GM18858 (cell line): ENCODE results near the gene ALG14.
"Not testable (repeated sequence)": the region's sequence is repeated elsewhere in the genome, so short reads cannot be mapped to it uniquely, and the experiment has no call there.

ENCODE experiments used
- ATAC-seq: cut with Tn5 transposase; IDR thresholded peaks from one replicate; pipeline ENCODE4 v1.9.1; 2021; ENCODE audit not compliant: unreplicated experiment

Gene ALG14

DNA sequence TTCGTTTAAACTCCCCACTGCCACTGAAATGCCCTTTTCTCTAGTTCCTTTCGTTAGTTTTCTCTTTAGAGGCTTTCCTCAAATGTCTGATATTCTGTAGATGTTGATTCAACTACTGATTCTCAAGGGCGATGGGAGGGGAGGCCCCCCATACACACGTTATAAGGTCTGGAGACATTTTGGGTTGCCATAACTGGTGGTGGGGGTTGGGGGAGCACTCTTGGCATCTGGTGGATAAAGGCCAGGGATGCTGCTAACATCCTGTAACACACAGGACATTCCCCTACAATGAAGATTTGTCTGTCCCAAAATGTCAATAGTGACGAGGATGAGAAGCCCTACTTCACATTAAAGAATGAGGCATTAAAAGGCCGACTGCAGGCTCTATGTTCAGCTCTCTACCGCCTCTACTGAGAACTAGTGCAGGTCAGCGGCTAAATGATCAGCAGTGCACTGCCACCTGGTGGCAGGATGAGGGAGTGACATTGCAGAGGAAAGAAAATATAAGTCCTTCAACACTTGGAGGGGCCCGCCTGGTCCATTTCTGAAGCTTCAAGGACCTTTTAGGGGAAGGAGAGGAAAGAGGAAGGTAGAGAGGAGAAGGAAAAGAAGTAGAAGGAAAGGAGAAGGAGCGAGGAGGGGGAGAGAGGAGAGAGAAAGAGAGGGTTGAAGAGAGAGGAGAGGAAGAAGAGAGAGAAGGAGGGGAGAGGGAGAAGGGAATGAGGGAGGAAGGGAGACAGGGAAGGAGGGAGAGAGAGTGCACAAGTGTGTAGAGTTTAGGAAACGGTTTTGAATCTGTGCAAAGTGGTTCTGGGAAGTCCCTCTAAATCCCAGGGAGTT, 29.4 kb downstream of the ALG14 start:
- peak; percentile 95 for ATAC-seq

DNA sequence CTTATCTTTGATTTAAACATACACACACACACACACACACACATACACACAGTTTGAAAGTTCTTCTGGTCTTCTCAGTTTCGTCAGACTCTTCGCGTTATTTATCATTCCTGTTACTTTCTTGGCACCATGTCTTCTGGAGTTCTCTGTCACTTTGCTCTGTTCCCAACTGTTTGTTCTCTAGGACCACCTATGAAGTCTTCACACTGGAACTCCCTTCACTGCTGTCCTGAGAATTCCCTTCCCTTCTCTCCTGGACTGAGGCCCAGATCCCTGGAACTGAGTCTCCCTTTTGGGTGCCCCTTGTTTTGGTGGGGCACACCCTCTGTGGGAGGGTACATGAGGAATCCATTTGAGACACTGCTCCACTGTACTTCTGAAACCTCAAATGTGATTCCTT, 30.5 kb downstream of the ALG14 start:
- no peak for ATAC-seq

DNA sequence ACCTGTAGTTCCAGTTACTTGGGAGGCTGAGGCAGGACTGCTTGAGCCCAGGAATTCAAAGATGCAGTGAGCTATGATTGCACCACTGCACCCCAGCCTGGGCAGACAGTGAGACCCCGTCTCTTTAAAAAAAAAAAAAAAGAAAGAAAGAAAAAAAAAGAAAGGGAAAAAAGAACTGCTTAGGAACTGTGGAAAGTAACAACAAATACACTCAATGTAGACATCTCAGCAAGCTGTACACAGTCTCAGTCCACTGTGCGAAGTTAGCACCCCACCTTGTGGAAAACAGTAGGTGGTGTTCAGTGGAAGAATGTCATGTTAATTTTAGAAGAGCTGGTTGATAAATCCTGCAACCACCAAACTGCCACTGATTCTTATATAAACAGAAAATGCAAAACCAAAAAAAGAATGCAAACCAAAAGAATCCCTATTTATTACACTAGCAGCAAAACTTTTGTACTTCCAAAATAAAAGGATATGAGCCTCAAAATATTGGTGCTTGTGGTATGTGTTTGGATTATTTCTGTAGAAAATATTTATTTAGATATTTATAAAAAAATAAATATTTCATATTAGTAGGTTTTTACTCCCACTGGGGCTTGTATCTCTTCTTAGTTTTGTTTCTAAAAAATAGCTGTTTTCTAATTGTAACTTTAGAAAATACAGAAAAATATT, 31.1 kb downstream of the ALG14 start:
- ATAC-seq, result peak; percentile 48

DNA sequence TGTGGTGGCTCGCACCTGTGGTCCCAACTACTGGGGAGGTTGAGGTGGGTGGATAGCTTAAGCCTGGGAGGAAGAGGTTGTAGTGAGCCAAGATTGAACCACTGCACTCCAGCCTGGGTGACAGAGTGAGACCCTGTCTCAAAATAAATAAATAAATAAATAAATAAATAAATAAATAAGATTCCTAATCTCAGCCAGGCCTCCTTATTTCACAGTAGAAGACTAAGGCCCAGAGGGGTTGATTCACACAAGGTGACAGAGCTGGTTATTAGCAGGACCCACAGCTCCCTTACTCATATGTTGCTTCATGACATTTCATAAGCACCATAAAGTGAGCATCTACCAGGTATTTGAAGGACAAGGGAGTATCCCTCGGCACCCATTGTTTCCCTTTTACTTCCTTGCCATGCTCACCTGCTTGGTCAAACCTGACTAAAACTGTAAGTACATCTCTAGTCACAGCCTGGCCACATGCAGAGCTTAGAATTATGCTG, 32.7 kb downstream of the ALG14 start:
- ATAC-seq, result no peak

DNA sequence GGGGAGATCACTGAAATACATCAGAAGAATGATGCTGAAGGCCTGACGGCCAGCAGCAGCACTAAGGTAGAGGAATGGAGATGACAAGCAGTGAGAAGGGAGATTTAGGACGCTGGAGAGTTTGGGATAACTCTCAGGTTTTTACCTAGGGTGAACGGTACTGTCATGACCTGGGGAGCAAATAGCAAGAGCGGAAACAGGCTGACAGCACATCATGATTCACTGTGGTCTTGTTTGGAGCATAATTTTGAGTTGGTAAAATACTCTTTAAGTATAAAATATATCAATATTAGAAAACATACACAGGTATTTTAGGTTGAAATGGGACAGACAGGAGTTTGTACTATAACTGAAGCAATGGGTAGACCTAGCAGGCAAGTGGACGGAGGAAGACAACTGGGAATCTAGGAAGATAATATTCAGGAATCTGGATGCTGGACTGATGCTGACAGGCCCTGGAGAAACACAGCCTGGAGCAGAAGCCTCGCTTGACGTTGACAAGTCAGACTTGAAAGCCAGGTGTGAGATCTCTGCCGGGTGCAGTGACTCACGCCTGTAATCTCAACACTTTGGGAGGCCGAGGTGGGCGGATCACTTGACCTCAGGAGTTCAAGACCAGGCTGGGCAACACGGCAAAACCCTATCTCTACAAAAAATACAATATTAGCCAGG, 33.3 kb downstream of the ALG14 start:
- ATAC-seq, result no peak

DNA sequence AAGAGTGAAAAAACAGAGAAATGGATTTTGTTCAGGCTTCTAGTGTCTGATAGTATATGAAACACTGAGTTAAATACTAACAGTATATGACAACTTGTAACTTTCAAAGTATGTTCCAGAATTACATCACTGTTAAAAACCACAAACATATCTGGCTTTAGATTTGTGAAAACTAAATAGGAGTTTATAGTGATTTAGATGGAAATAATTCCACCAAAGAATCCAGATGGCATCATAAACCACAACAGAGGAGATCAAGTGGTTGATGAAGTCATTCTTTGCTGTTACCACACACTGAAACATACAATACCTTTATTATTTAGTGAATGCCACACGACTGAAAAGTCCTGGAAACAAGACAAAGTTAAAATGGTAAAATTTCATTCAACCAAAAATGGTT, 37.2 kb downstream of the ALG14 start:
- ATAC-seq, result no peak

DNA sequence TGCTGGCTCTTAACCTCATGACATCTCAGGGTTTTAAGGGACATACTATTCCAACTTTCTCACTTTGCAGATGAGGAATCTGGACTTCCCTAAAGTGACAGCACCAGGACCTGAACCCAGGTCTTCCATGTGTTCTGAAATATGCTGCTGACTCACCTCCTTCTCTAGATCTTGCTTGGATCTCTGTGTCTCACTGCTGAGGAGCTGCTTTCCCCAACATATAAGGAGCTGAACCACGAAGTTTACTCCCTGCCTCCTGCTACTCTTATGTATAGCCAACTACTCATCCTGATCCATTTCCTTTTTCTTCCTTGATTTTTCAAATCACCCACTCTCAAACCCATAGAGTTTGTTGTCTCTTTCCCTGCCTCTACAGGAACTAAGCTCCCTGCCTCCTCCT, 38.2 kb downstream of the ALG14 start:
- ATAC-seq, result no peak

DNA sequence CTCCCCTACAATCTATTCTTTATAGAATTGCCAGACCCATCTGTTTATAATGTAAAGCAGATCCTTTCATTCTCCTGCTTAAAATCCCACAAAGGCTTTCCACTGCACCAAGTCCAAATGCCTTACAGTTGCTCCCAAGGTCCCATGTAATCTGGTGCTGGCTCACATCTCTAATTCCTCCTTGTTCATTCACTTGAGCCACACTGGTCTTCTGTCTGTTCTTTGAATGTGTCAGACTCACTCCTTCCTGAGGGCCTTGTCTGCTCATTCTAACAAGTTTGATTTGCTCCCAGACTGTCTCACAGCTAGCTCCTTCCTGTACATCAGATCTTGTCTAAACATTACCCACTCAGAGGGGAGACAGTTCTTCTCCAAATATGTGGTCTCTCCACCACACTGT, 38.9 kb downstream of the ALG14 start:
- no peak for ATAC-seq

DNA sequence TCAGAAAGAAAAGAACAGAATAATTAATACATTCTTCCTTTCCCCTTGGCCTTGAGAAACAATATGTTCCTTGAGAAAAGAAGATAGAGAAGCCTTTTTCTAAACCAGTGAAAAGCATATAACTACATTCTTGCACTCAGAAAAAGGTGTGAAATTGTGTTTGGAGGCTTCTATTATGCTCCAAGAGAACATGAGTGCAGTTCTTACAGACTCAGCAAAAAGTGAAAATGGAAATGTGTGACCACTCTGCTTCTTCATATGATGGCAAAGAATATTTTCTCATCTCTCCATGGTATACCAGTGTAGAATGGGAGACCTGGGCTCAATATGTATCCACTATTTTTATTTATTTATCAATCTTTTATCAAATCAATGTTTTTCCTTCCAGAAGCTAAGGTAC, 43.2 kb downstream of the ALG14 start:
- ATAC-seq, result no peak

DNA sequence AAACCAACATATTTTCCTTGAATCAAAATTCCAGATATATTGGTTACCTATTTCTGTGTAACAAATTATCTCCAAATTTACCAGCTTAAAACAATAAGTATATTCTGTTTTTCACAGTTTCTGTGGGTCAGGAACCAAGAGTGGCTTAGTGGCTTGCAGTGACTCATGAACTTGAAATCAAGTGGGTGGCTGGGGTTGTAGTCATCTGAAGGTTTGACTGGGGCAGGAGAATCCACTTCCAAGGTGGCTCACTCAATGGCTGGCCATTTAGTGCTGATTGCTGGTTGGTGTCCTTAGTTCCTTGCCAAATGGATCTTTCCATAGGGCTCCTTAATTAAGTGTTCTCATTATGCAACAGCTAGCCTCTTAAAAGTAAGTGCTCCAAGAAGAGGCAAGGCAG, 43.8 kb downstream of the ALG14 start:
- ATAC-seq, result no peak

DNA sequence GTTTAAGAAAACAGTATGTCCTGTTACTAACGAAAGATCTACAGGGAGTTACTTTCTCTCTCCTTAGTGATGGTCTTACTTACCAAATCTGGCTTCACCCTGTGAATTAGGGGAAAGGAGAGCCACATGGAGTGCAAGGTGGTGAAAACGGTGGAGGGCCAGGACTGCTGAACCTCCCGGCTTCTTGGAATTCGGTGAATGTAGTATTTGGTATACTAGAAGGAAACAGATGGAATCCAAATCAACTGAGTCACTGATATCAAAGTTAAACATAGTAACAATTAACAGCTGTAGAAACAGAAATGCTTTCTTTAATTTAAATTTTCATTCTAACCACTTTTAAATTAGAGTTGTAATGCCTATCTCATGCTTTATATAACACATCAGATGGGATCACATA, 45.7 kb downstream of the ALG14 start:
- no peak for ATAC-seq

DNA sequence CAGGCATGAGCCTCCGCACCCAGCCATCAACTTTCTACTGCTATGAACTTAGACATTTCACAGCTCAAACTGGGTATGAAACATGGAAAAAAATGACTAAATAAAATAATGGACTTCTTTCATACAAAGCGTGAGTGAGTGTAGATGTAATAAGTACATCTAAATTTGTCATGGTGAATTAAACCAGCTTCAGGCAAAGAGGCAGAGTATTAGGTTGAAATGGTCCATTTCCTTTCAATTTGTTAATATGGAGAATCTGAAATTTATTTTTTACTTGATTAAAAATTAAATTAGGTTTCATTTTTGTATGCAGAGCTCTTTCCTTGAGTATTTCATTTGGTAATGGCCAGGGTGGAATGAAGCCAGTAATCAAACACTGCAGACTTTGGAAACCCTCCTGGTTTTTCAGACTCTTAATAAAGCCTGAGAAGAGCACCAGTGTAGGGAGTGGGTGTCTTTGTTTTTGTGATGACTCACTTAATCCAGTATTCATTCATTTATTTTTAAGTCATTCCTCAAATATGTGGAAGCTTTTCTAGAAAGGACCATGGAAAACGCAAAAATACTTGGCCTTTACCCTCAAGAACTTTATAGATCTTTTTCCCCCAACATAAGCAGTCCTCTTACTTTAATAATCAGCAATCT, 49.2 kb downstream of the ALG14 start:
- ATAC-seq, result no peak

DNA sequence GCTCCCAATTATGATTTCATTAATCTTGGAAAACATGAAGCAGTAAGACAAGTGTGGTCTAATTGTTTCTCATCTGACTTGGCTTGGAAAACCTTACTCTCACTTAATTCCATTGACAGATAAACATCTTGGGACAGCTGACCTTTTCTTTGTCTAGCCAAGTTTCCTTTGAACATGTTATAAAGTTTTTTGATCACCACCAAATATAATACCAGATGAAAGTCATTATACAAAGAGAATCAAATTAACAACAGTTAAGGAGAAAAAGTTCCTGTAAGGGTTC, 50.2 kb downstream of the ALG14 start:
- no peak for ATAC-seq

DNA sequence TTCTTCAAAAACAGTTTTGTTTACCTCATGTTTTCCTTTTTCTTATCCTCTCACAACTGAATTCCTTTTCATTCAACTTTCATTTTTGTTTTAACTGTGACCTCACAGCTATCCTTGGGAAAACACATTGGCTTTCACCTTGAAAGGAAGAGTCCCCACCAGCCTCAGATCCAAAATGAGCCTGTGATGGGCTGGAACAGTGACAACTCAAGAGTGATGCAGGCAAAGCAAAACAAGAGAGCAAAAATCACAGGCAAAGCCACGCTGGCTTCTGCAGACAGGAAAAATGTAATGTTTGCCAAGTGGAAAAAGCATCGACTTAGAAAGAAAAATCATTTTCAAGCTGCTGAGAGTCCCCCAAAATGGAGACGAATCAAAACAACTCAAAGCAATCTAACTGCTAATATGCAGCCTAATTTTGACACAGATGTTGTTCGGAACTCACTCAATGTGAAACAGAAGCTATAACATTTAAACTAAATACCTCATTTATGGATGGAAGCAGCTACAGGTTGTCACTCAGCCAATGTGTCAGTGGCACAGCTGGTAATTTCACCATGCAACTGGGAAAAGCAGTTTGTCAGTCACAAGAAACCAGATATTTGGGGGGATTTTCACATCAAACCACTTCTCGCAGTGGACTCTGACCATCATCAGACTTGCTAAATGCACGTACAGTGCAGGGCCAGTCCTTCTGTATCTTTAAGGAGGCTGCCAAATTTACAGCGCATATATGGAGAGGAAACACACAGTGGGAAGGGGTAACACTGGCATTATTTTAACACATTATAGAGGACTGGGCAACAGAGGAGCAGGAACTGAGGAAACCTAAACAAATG, 50.7 kb downstream of the ALG14 start:
- ATAC-seq, result no peak

DNA sequence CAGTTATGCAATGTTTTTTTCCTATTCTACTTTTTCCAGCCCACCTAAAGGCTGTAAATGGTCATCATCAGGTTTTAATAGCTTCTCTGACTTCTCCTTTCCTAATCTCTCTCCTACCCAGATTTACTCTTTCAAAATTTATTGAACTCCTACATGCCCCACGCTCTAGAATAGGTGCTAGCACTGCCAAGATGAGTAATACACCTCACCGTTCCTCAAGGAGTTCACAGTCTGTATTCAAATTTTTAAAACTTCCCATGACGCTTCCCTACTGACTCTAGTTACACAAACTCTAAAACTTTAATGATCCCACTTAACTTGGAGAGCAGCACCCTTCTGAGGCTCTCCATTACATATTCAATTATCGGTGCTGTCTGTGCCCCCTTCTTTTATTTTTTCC, 51.6 kb downstream of the ALG14 start:
- no peak for ATAC-seq

DNA sequence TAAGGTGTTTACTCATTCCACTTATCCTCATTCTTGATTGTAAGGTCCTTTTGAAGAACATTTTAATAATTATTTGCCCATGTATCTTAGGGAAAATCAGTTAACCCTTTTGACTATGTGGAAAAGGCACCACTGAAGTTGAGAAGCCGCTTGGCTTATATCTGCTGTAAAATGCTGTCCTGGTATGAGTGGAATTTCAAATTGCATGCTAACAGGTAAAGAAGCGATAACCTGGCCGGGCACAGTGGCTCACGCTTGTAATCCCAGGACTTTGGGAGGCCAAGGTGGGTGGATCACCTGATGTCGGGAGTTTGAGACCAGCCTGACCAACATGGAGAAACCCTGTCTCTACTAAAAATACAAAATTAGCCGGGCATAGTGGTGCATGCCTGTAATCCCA, 53.3 kb downstream of the ALG14 start:
- not testable (repeated sequence) for ATAC-seq

DNA sequence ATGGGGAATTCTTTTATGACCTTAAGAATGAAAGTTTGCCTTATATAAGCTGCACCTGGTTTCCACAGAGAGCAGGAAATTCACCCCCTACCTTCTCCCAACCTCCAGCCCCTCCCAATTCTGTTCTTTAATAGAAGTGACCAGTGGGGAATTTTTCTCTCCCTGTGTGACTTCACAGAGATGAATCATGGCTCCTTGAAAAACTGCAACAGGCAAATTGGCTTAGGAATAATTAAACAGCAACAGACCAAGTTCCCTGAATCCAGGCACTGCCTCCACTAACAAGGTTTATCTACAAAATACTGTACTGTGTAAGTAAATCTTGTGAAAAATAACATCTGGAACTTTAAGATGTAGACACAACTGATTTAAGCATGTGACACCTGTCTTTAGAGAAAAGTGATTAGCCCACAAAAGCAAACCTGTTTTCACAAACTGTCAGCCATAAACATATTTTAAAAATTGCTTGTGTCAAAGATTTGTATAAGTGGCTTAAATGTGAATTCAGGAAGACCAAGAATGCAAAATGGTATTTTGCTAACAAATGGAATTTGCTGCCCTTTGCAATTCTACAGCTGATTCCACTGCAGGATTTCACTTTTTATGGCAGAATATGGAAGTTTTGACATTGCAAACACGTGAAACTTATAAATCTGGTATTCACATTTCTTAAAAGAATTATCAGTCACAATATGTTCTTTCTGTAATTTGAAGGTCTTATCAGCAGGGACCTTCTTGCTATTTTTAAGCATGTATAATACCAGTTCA, 54.0 kb downstream of the ALG14 start:
- no peak for ATAC-seq

DNA sequence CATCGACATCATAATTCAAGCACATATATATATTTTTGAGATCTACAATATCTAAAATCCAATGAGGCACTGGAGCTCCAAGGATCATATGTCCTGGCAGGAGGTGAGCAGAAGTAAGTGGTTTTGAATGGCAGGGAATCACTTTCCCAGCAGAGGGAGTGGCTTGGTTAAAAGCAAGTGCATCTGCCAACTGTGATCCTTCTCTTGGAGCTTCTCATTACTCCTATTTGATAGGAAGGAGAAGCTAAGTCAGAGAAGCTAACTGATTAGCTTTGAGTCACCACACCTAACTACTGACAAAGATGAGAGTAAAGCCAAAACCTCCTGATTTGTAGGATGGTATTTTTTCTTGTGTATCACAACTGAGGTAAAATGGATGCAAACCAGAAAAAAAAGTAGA, 55.0 kb downstream of the ALG14 start:
- no peak for ATAC-seq

DNA sequence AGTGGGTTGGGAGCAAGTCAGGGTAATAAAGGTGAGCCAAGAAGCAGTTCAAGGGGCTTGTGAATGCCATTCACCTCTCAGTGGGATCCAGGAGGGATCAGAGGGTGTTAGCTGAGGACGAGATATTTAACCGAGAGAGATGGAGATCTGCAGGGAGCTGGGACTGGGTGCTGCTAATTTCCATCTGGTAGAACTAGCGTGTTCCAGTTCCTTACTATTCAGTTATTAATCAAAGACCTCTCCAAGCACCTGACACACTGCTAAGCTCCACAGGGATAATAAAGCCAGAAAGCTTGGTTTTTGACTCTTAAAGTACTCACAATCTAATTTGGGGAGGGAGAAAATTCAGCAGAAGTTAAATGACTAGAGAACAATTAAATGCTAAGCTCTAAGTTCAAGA, 57.7 kb downstream of the ALG14 start:
- ATAC-seq, result no peak

DNA sequence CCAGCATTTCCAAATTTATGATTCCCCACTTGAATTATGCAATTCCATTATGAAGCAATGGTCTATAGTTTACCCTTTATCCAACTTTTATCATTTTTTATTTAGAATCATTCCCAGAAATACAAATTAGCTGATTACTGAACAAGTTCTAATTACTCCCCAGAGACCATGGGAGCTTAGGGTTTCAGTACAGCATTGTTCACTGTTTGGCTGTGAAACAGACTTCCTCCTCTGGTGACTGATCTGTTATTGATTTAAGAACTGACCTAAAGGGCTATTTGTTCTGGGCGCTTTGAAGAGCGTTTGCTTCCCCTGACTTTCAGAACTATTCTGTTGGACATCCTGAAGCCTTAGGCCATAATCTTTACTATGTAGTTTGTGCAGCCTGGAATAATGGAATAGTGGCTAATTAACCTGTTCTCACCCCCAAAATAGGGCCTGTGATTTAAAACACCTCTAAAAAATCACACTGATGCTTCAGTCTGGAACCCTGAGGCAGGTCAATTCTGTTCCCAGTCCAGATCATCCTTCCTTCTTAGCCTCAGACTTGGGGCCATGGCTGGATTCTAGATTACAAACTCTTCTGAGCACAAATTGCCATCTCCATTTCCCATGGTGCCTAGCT, 58.7 kb downstream of the ALG14 start:
- no peak for ATAC-seq
